Ureter (tissue), 1 donor: ENCODE data around the gene MAP3K6. TPM values are rescaled to one million over a fixed set of nuclear protein-coding genes. Genes with fewer than 3 reads are reported as not detected.
A peak's percentile ranks its signal among the peaks of the same experiment; 100 is the strongest.
"Not testable (repeated sequence)": the region's sequence is repeated elsewhere in the genome, so short reads cannot be mapped to it uniquely, and the experiment has no call there.

Source experiments
- DNase-seq: peaks from one replicate; pipeline ENCODE4 v3.0.0-alpha.2; 2020; ENCODE audit warnings: low spot score
- total RNA-seq: library from RNA; stranded (reverse); gene quantifications from one replicate; pipeline ENCODE4 v1.2.4, GENCODE V29; 2023
- donor health status: DM: yes; HTN: yes; CAD: no.

Gene MAP3K6
- total RNA-seq, 1 donor from 2014 or later: 75.5 TPM

DNA sequence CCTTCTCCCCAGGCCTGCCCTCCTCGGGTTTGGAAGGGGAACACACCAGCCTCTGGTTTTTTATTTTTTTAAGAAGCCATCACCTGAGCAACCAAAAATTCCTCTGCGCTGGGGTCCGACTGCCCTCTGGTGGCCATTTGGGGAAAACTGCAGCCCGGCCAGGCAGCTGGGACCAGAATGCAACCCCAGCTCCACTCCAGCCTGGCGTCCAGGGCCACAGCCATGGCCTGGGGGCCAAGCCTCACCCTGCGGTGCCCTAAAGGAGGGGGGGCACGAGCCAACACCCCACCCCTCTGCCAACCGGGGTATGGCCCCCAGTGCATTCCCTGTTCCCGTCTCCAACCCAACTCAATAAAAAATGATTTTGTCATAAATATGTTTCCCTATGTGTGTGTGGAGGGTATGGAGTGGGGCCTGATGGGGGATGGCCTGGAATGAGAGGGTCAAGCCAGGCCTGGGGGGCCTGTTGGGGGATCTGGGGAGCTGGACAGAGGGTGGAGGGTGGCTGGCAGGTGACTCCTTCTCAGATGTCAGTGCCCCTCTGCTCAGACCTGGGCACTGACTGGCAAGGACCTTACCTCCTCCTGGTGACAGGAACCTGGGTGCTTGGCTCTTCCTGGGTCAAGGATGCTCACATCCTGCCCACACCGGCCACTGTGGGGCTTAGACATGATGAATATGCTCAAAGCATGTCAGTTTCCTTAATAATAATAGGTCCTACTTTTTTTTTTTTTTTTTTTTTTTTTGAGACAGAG is 28.9 kb upstream of the MAP3K6 start:
- peak; percentile 88 for DNase-seq

DNA sequence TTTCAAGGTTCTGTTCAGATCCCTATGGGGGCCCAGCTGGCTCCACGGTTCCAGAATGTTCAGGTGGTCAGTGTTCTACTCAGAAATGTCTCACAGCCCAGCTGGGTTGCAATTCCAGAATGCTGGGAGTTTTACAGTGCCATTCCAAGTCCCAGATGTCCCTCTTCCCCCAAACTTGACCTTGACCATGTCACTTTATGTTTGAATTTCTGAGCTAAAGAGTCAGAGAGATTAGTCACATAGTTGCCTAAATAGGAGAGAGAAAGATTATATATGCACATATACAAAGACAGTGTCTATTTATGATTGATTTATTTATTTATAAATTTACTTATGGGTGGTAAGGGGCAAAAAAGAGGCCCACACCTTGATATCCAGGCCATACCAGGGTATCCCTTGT is 28.2 kb upstream of the MAP3K6 start:
- DNase-seq: no peak

DNA sequence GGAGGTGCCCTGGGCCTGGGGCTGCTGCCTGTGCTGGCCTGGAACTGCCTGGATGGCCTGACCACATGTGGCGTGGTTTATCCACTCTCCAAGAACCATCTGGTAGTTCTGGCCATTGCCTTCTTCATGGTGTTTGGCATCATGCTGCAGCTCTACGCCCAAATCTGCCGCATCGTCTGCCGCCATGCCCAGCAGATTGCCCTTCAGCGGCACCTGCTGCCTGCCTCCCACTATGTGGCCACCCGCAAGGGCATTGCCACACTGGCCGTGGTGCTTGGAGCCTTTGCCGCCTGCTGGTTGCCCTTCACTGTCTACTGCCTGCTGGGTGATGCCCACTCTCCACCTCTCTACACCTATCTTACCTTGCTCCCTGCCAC is 27.5 kb upstream of the MAP3K6 start:
- DNase-seq: no peak

DNA sequence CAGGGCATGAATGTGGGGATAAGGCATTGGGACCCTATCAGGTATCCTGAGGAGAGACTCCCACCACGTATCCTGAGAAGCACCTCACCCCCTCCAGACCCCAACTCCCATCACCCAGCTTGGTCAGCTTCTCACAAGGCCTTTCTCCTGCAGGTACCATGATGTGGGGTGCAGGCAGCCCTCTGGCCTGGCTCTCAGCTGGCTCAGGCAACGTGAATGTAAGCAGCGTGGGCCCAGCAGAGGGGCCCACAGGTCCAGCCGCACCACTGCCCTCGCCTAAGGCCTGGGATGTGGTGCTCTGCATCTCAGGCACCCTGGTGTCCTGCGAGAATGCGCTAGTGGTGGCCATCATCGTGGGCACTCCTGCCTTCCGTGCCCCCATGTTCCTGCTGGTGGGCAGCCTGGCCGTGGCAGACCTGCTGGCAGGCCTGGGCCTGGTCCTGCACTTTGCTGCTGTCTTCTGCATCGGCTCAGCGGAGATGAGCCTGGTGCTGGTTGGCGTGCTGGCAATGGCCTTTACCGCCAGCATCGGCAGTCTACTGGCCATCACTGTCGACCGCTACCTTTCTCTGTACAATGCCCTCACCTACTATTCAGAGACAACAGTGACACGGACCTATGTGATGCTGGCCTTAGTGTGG is 27.0 kb upstream of the MAP3K6 start:
- no peak for DNase-seq

DNA sequence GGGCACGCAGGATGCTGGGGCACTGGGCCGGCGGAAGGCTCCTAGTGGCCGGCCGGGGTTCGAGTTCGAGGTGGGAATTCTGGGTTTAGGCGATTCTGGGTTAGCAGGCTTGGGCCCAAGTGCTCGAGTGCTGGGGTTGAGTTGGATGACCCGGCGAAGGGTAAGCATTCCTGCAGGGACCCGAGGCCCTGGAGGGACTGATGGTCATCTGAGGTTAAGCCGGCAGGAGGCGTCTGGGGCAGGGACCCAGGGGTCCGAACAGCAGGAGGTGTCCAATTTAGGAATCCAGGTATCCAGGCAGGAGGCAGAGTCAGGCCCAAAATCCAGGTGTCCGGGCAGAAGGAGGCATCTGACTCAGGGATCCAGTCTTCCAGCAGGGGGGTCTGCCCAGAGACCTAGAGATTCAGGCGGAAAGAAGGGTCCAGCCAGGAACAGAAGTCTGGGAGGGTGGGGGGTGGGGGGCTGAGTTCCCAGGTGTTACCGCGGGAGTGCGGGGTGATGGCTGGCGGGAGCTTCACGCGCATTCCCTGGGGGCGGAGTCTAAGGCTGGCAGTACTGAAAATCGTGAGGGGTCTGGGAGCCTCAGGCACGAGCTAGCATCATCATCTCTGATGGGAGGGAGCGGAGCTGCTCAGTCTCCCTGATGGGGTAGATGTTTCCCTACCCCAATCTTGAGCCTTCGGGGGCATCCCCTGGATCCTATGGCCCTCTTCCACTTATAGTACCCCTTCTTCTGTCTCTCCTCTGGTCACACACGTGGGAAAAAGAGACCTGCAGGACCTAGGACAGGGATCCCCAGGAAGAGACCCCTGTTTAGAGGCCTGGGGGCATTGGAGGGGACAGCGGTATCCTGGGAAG is 26.2 kb upstream of the MAP3K6 start:
- no peak for DNase-seq

DNA sequence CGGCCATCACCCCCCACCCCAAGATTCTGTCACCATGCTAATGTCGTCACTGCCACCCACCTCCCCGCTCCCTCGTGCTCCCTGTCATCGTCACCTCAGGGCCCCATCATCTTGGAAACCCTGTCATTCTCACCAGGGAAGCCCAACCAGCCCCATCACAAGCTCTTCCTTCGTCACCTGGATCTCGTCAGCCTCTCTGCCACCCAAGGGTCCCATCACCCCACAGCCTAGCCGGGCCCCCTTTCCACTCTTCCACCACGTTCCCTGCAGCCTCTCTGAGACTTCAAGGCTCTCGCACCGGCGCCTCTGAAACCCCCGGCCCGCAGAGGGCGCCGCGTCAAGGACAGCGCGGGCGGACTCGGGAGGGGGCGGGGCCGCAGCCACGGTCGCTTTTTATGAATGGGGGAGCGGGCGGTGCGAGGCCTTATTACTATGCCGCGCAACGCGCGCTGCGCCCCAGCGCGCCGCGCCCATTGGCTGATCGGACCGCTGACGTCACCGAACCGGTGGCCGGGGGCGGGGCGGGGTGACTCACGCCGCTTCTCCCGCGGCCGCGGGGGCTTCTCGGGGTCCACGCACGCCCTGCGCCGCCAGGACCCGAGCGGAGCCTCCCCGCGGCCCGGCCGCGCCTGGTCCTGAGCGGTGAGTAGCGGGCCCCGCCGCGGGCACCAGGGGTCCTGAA is 25.5 kb upstream of the MAP3K6 start, which contains the start of gene GPR3:
TSS of gene GPR3 (plus strand) at position 527 of the 682 bp plus-strand sequence. CDS start 1,177 bp downstream, outside the sequence.
- DNase-seq: peak; percentile 86

DNA sequence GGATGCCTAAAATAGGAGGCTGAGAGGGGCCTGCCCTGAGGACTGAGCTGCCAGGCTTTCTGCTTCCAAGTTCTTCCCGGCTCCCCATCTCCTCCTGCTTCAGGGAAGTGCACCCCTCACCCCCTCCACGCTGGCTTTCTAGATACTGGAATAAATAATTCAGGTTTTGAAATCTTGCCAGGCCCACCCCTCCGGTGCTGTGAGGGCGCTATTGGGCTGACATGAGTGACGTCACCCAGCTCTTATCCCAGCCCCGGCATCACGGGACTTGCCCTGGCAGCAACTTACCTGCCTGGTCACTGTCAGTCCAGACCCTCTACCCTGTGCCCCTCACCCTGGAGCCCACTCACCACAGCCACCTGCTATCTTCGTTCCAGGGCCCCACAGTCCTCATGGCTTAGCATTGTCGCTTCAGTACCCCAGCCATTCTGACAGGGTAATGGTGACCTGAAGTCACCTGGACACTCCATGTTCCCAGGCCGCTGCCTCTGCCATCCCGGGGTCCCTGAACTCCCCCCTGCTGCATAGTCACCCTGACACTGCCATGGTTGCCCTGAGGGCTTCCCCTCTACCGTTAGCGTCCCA is 24.8 kb upstream of the MAP3K6 start:
- peak; percentile 75 for DNase-seq

DNA sequence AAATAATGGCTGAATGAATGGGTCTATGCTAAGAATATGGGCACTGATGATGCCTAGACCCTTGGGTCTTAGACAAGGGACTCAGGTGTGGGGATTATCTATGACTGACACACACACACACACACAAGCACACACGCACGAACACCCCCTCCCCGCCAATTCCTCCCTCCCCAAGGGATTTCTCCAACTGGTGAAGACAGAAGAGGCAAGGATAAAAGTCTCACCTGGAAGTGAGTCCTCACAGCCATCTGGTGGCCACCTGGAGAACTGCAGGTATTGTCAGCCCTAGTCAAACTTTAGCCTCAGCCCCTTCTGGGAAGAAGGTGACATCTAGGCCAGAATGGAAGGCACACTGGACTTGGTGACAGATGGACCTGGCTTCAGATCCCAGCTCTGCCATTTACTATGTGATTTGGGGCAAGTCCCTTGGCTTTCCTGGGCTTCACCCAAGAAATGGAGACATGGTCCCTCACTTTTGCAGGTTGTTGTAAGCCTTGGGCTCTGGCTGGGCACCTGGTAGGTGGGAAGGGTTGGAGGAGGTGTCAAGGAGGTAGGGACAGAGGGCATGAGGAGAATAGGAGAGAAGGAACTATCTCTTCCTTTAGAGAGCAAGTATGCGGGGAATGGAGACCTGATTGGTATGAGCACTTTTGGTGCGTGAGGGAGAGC is 21.7 kb upstream of the MAP3K6 start:
- DNase-seq: peak; percentile 79

DNA sequence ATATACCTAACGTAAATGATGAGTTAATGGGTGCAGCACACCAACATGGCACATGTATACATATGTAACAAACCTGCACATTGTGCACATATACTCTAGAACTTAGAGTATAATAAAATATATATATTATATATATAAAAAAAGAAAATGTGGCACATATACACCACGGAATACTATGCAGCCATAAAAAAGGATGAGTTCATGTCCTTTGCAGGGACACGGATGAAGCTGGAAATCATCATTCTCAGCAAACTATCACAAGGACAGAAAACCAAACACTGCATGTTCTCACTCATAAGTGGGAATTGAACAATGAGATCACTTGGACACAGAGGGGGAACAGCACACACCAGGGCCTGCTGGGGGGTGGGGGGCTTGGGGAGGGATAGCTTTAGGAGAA is 18.0 kb upstream of the MAP3K6 start:
- not testable (repeated sequence) for DNase-seq

DNA sequence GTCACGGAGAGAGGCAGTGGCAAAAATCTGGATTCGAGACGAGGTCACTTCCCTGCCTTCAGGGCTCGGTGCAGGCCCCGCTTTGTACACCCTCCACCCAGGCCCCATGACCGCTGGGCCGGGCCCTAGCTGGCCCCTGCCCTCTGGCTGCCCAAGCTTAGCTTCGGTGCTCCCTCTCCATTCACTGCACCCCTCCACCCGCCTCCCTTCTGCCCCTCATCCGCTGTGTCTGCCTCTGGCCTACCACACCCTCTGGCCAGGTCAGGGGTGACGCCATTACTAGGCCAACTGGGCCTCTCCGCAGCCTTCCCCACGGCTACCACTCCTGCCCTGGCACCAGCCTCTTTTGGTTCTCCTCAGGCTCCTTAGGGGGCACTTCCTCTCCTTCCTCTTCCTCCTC is 16.9 kb upstream of the MAP3K6 start:
- no peak for DNase-seq

DNA sequence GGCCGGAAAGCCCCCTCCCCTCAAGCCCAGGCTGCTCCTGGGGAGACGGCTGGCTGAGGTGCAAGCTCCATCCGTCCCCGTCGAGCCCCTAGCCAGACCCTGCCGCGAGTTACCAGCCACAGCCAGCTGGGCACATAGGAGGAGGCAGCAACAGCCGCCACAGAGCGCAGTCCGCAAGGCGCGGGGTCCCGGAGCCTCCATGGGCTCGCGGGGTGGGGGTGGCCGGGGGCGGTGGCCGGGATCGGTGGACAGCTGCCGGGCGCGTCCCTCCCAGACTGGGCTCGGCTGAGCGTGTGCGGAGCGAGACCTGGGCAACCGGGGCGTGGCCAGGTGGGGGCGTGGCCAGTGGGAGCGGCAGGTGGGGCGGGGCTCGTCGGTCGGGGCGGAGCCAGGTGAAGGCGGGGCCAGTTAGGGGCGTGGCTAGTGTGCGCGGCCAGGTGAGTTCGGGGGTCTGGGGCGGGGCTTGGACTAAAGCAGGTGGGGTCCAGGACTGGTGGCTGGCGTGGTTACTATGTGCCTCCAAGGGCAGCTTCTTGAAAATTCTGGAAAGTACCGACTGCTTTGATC is 16.4 kb upstream of the MAP3K6 start, which contains the start of gene CD164L2:
TSS of gene CD164L2 (minus strand) at position 295 of the 567 bp plus-strand sequence. CDS start at position 201, 94 bp downstream.
- DNase-seq: no peak

DNA sequence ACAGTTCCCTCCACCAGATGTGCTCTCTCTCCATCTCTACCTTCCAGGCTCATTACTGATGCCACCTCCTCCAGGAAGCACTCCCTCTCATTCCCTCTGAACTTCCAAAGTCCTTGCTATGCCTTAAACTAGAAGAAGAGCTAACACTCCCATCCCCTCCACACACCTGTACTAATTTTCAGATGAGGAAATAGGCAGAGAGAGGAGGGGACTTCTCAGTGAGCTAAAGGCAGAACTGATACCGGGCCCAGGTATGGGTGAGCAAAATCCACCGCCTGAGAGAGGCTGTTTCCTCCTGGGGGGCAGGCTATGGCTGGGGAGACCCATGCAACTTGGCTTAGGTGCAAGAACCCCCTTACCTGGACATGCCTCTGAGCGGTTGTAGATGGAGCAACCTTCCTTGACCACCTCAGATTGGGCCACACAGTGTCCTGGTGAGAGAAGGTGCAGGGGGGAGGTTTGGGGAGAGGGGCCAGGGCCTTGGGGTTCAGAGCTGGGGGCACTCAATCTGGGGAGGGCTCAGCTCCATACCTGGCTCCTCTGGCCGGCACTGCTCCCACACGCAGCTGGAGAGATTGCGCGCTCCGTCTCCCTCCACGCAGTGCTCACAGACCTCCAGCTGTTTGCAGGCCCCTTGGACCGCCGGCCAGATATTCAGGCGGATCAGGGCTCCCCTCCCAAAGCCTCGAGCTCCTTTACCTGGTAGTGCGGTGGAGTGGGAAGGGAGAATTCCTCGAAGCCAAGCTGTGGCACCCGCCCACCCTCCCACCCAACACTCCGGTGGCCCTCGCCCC is 15.4 kb upstream of the MAP3K6 start:
- DNase-seq: no peak

DNA sequence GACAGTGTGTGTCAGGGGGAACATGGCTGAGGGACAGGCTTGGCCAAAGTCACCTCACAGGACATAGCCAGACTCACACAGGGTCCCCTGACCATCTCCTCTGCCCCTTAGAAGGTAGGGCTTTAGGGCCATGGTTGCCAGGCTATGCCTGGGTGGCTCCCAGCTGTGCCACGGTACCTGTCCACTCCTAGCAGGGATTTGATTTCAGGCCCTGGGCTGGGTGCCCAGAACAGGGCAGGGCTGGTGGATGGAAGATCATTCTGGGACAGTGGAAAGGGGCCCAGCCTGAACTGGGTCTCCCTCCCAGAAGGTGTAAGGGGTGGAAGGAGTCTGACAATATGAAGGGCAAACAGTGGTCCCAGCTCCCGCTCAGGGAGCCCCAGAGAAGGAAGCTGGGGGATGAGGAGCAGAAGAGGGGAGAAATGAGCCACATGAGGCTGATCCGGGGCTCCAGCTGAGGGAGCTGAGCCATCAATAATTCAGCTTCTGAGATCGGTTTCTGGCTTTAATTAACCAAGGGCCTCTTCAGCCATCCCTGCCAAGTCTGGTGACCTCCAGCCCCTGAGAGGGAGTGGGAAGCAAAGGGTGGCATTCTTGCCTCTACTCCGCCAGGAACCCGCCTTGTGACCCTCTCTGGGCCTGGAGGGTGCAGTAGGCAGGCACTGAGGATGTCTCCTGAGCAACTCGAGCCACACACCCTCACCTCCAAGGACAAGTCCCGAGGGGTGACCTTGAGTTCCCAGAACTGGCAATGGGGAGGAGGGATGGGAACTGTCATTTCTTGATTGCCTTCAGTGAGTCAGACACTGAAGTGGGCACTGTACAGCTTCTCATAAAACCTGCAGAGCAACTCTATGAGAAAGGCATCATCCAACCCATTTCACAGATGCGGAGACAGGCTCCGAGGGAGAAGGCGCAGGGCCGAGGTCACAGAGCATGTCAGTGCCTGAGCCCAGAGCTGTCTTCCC is 14.3 kb upstream of the MAP3K6 start:
- DNase-seq: no peak

DNA sequence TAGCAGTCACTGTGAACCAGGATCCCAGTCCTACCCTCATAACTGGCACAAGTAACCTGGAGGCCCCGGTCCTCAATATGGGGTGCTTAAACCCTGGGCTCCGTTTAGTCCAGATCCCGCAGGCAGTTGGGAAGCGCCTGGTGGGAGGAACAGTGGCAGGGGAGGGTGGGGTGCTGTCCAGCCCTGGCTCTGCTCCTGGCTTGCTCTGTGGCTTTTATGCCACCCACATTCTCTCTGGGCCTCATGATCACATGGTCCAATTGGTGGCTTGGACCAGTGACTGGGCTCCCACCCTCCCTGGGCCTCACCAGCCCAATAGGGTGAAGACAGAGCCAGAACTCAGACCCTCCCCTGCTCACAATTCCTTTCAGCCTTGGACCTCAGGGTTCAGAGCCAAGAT is 13.5 kb upstream of the MAP3K6 start:
- no peak for DNase-seq

DNA sequence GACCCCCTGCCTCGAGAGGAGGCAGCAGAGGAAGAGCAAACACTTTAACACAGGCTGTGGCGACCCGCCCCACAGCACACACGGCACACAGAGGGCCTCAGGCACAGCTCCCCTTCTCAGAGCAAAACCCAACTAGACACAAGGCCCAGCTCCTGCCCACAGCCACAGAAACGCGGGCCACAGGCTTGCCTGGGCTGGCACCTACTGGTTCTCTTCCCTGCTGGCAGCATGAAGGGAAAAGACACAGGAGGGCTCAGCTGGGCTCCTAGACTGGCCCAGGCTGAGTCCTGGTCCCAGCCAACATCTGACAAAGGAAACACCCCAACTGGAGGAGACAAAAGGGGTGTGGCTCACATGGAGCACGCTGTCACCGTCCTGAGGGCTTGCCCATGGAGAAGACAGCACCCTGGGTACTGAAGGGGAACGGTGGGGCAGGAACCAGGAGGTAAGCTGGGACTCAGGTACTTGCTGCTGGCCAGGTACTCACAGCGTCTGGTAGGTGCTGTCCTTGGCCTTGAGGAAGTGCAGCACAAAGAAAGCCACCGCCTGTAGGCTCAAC is 12.9 kb upstream of the MAP3K6 start:
- no peak for DNase-seq

DNA sequence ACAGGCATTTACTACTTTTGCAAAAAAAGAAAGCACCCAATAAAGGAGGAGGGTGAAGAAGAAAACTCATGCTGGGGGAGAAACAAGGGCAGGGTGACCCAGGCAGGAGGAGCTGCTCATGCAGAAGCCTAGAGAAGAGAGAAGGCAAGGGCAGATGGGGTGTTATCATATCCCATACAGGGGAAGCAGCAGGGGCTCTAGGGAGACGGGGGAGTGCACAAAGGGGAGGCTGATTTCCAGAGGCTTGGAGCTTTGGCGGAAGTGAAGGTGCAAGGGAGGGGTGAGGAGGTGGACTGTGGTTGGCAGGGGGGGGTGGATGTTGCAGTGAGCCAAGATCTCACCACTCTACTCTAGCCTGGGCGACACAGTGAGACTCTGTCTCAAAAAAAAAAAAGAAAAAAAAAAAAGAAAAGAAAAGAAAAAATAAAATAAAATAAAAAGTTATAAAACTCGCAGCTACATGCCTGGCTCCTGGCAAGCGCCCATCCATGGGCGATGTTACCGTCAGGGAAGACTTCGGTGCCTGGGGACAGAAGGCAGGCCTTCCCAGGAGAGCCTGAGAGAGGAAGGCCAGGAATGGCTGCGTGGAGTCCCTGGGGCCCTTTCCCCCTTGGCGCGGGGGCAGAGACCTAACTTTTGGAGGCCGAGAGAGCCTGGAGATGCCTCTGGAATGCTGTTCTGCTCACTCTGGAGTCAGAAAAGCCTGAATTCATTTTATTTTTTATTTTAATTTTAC is 11.2 kb upstream of the MAP3K6 start:
- DNase-seq: no peak

DNA sequence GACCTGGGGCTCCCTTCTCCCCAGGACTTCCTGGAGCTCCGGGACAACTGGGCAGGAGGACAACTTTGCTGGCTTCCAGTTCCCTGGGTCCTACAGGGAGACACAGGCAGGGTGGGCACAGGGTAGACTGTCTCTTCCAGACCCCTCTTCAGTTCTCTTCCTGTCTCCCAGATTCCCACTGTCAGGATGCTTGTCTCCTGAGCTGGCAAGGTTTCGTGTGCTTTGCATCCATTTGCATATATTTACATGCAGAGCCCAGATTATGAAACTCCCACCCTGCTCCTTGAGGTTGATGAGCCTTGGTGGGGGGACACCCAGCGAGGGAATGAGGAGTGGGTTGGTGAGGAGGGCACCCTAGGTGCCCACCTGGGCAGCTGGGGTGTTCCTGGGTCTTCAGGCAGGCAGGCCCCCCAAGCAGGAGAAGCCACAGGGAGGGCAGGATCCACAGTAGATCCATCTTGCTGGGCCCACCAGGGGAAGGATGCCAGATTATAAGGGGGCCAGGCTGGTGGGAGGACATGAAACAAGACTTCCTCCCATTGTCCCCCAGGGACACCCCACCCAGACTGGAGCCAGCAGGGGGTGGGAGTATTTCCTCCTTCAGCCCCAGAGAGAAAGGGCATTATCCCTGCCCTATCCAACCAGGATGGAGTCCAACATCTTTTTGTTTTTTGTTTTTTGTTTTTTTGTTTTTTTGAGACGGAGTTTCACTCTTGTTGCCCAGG is 7.8 kb upstream of the MAP3K6 start, which contains the start of gene FCN3:
TSS of gene FCN3 (minus strand) at position 463 of the 725 bp plus-strand sequence. CDS start at position 457, 6 bp downstream.
- no peak for DNase-seq
